PC-3 (cell line): ENCODE measurements around the gene TBC1D30. TPM values are rescaled to one million over a fixed set of nuclear protein-coding genes. Genes with fewer than 3 reads are reported as not detected.

Experiments
- ATAC-seq: fragments of 200-7000 bp; cut with Tn5 transposase; 2 replicates; pipeline ENCODE4 v1.9.1; 2020; ENCODE audit warnings: mild to moderate bottlenecking, moderate library complexity
- BruUV-seq: library from RNA; stranded (reverse); fragments of 400-500 nt; replicated peaks from 2 replicates; lab custom pipeline; 2021; lab: Mats Ljungman, UMichigan
- CTCF ChIA-PET: fragments of 300-600 bp; sonication (Branson Sonifier 250); formaldehyde crosslinking; loops from one replicate; lab custom pipeline; 2022; ENCODE audit warnings: antibody characterized with exemption; lab: Charles Lee
- POLR2A ChIA-PET: fragments of 300-600 bp; sonication (Branson Sonifier 250); formaldehyde crosslinking; loops from one replicate; lab custom pipeline; 2022; ENCODE audit warnings: antibody characterized with exemption; ENCODE audit not compliant: unreplicated experiment; lab: Charles Lee
- DNase-seq: peaks from one replicate; pipeline ENCODE4 v3.0.0-alpha.2; 2015
- H2AFZ ChIP-seq: fragments of 300-600 bp; sonication (generic); 2 replicates; pipeline ENCODE4 v1.6.0; 2016; ENCODE audit warnings: antibody characterized with exemption, low read length
- H3F3A ChIP-seq: fragments of 300-600 bp; sonication (generic); one replicate; pipeline ENCODE4 v1.6.0; 2017; ENCODE audit warnings: antibody characterized with exemption, low read length, control low read depth, mild to moderate bottlenecking; ENCODE audit not compliant: unreplicated experiment
- H3K27ac ChIP-seq: fragments of 300-600 bp; sonication (generic); 2 replicates; pipeline ENCODE4 v1.5.1; 2016; ENCODE audit warnings: mild to moderate bottlenecking, low read length
- H3K27me3 ChIP-seq: fragments of 300-600 bp; sonication (generic); 2 replicates; pipeline ENCODE4 v1.6.1; 2016; ENCODE audit warnings: low read length, mixed read lengths
- H3K36me3 ChIP-seq: fragments of 300-600 bp; sonication (generic); 2 replicates; pipeline ENCODE4 v1.6.1; 2016; ENCODE audit warnings: low read depth, mixed run types, low read length, mixed read lengths
- H3K4me1 ChIP-seq: fragments of 300-600 bp; sonication (generic); 2 replicates; pipeline ENCODE4 v1.5.1; 2016; ENCODE audit warnings: low read length; ENCODE audit not compliant: insufficient read depth
- H3K4me2 ChIP-seq: fragments of 300-600 bp; sonication (generic); 2 replicates; pipeline ENCODE4 v1.6.0; 2016; ENCODE audit warnings: low read length
- H3K4me3 ChIP-seq: fragments of 300-600 bp; sonication (generic); 2 replicates; pipeline ENCODE4 v1.5.1; 2016; ENCODE audit warnings: mild to moderate bottlenecking, low read length, mixed read lengths
- H3K79me2 ChIP-seq: fragments of 300-600 bp; sonication (generic); 2 replicates; pipeline ENCODE4 v1.6.1; 2017; ENCODE audit warnings: low read length, mixed read lengths
- H3K9ac ChIP-seq: fragments of 300-600 bp; sonication (generic); 2 replicates; pipeline ENCODE4 v1.6.0; 2016; ENCODE audit warnings: mild to moderate bottlenecking, low read length
- H3K9me2 ChIP-seq: fragments of 300-600 bp; sonication (generic); replicated peaks from 2 replicates; pipeline ENCODE4 v1.6.1; 2016; ENCODE audit warnings: mixed run types, low read length, mixed read lengths
- H3K9me3 ChIP-seq: fragments of 300-600 bp; sonication (generic); 2 replicates; pipeline ENCODE4 v1.6.1; 2016; ENCODE audit warnings: low read length, mixed read lengths
- H4K20me1 ChIP-seq: fragments of 300-600 bp; sonication (generic); 2 replicates; pipeline ENCODE4 v1.6.1; 2016; ENCODE audit warnings: low read length, mixed read lengths
- CTCF ChIP-seq: fragments of 300-600 bp; sonication (generic); conservative IDR thresholded peaks from 2 replicates; pipeline ENCODE4 v1.5.1; 2017; ENCODE audit warnings: antibody characterized with exemption, low read depth, mild to moderate bottlenecking, low read length
- EZH2 ChIP-seq: fragments of 300-600 bp; sonication (generic); IDR thresholded peaks from one replicate; pipeline ENCODE4 v1.6.1; 2017; ENCODE audit warnings: antibody characterized with exemption, mild to moderate bottlenecking, low read length; ENCODE audit not compliant: unreplicated experiment
- EZH2phosphoT487 ChIP-seq: fragments of 300-600 bp; sonication (generic); IDR thresholded peaks from 2 replicates; pipeline ENCODE4 v1.6.1; 2018; ENCODE audit warnings: mild to moderate bottlenecking, antibody characterized with exemption, low read length, borderline replicate concordance
- intact Hi-C: fragments of 100-400 bp; cut with micrococcal nuclease; formaldehyde crosslinking; loops from 2 replicates; pipeline ENCODE4 v1.9.0; 2023
- total RNA-seq: library from RNA; depleted of rRNA; stranded (reverse); fragments of >200 nt; gene quantifications from 2 replicates; pipeline ENCODE4 v1.2.3, GENCODE V29; 2014

The TBC1D30 gene
- total RNA-seq, 1 experiment from 2014 or later, result 16.8 TPM

- H4K20me1 ChIP-seq, result no peaks in the 10 kb centered on the region
- CTCF ChIA-PET, result no interaction called here
Measured at GRCh38 chr12:64911912-64912311, 87.5 kb downstream of the TBC1D30 start.

DNA sequence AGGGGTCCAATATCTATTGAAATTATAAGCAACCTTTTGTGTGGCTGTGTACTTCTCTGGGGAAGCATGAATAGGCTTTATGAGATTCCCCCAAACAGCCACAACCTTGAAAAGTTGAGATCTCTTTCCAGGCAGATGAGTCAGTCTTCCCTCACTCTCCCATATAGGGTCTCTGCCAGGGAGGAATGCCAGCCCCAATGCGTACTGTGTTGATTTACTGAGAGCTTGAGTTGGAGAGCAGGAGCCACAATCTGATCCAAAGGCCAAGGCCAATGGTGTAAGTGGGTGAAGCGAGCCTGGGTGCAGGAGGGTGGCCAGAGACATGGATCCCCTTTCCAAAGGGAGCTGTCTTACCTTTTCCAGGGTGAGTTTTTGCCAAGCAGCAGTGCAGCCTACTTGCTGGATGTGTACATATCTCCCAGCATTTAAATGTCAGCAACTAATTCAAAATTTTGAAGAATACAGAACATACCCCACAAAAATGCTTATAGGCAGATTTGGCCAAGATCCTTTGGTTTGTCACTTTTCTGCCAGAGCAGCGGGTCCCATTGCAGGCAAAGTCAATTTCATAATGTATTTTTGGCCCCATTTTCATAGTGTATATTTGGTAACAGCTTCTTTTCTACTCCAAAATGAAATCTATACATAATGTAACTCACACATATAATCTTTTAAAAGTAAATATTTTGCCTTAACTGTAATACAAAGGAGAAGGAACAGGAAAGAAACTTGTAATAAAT lies 88.2 kb downstream of the TBC1D30 start:
- DNase-seq (peak; percentile 78), ATAC-seq (peak; percentile 96)
- no TSS peak for BruUV-seq
- no peak overlapping the region for H3K9ac ChIP-seq
- intact Hi-C loops, result no loop called here
- no peaks in the 10 kb centered on the region for H3K9me3 ChIP-seq
- no peaks in the 10 kb centered on the region for H3K27me3 ChIP-seq
- no peak overlapping the region for H3K4me3 ChIP-seq
- H3F3A ChIP-seq, result no peaks in the 10 kb centered on the region
- H3K4me2 ChIP-seq, result no peak overlapping the region
- H4K20me1 ChIP-seq, result no peaks in the 10 kb centered on the region
- H3K9me2 ChIP-seq, result no peaks in the 10 kb centered on the region
- H3K36me3 ChIP-seq, result no peaks in the 10 kb centered on the region
- no peak overlapping the region for H2AFZ ChIP-seq
- TF ChIP-seq CTCF (no peak), EZH2phosphoT487 (no peak), EZH2 (no peak)
- H3K79me2 ChIP-seq, result no peaks in the 10 kb centered on the region
- ChIA-PET CTCF (no interaction called here), POLR2A (no interaction called here)
- peaks cover 31% of the 10 kb centered on the region for H3K4me1 ChIP-seq
- no peak overlapping the region for H3K27ac ChIP-seq

More at GRCh38 chr12:64911912-64912311, 87.5 kb downstream of the TBC1D30 start:
- H3K4me3 ChIP-seq, result no peak overlapping the region
- peaks cover 29% of the 10 kb centered on the region for H3K4me1 ChIP-seq
- no peak overlapping the region for H3K4me2 ChIP-seq
- no peaks in the 10 kb centered on the region for H3K9me2 ChIP-seq
- DNase-seq, result no peak
- BruUV-seq, result no TSS peak
- POLR2A ChIA-PET, result no interaction called here
- no peaks in the 10 kb centered on the region for H3K27me3 ChIP-seq
- H2AFZ ChIP-seq, result no peak overlapping the region
- no peaks in the 10 kb centered on the region for H3K36me3 ChIP-seq
- H3K9ac ChIP-seq, result no peak overlapping the region
- H3K27ac ChIP-seq, result no peak overlapping the region
- intact Hi-C loops, result no loop called here
- no peaks in the 10 kb centered on the region for H3F3A ChIP-seq
- no peak for TF ChIP-seq EZH2
- TF ChIP-seq EZH2phosphoT487, result no peak
- TF ChIP-seq CTCF, result no peak
- H3K9me3 ChIP-seq, result no peaks in the 10 kb centered on the region
- no peaks in the 10 kb centered on the region for H3K79me2 ChIP-seq
- no peak for ATAC-seq

DNA sequence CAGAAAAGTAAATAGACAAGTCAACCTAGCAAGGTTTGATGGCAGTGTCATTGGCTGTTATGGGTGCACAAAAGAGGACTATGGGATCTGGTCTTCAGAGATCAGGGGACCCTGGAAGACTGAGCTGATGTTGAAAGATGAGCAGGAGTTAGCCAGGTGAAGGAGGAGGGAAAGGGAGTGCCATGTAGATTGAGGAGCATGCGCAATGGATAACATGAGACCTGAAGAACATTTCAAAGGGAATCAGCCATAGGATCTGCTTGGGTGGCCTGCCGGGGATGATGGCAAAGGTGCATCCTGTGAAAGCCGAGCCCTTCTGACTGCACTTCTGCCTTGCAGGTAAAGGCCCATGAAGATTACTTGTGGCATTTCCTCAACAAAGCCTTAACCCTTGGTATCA lies 90.8 kb downstream of the TBC1D30 start:
- intact Hi-C loops, result no loop called here
- Histone ChIP-seq H3K36me3 (no peaks in the 10 kb centered on the region), H3K4me3 (no peak overlapping the region), H3K27ac (no peak overlapping the region), H3K4me2 (no peak overlapping the region), H3K79me2 (no peaks in the 10 kb centered on the region), H3K9ac (no peak overlapping the region), H3K4me1 (peaks cover 31% of the 10 kb centered on the region), H2AFZ (no peak overlapping the region), H3K9me3 (no peaks in the 10 kb centered on the region), H3F3A (no peaks in the 10 kb centered on the region), H3K27me3 (no peaks in the 10 kb centered on the region), H3K9me2 (no peaks in the 10 kb centered on the region), H4K20me1 (no peaks in the 10 kb centered on the region)
- no TSS peak for BruUV-seq
- TF ChIP-seq EZH2, result no peak
- no peak for TF ChIP-seq CTCF
- no peak for TF ChIP-seq EZH2phosphoT487
- ATAC-seq (no peak), DNase-seq (no peak)
- ChIA-PET CTCF (no interaction called here), POLR2A (no interaction called here)
